A673 (cell line): ENCODE results near the gene PISD. TPM values are rescaled to one million over a fixed set of nuclear protein-coding genes. Genes with fewer than 3 reads are reported as not detected.

Experiments used
- BruUV-seq: library from RNA; stranded (reverse); fragments of 400-500 nt; replicated peaks from 2 replicates; lab custom pipeline; 2021; lab: Mats Ljungman, UMichigan
- CTCF ChIA-PET: fragments of 300-600 bp; sonication (Branson Sonifier 250); formaldehyde crosslinking; loops from one replicate; lab custom pipeline; 2022; ENCODE audit warnings: antibody characterized with exemption; lab: Charles Lee
- POLR2A ChIA-PET: fragments of 300-600 bp; sonication (Branson Sonifier 250); formaldehyde crosslinking; loops from one replicate; lab custom pipeline; 2022; ENCODE audit warnings: antibody characterized with exemption; ENCODE audit not compliant: low non-redundant PET; lab: Charles Lee
- DNase-seq: peaks from one replicate; pipeline ENCODE4 v3.0.0-alpha.2; 2015; ENCODE audit warnings: low spot score
- H3K27ac ChIP-seq: fragments of 200-600 bp; sonication (generic); 2 replicates; pipeline ENCODE4 v1.5.1; 2016; ENCODE audit warnings: mixed run types, low read depth, mild to moderate bottlenecking, mixed read lengths, antibody characterized with exemption, low read length; ENCODE audit not compliant: poor library complexity, severe bottlenecking
- H3K27me3 ChIP-seq: fragments of 200-600 bp; sonication (generic); replicated peaks from 2 replicates; pipeline ENCODE4 v1.6.1; 2017; ENCODE audit warnings: mixed run types, low read depth, mild to moderate bottlenecking, mixed read lengths, antibody characterized with exemption, low read length; ENCODE audit not compliant: insufficient read depth, poor library complexity
- H3K36me3 ChIP-seq: fragments of 200-600 bp; sonication (generic); 2 replicates; pipeline ENCODE4 v1.6.1; 2016; ENCODE audit warnings: mixed run types, mild to moderate bottlenecking, mixed read lengths, antibody characterized with exemption, low read length; ENCODE audit not compliant: insufficient read depth, poor library complexity, severe bottlenecking
- H3K4me1 ChIP-seq: fragments of 200-600 bp; sonication (generic); 2 replicates; pipeline ENCODE4 v1.6.1; 2017; ENCODE audit warnings: mixed run types, mild to moderate bottlenecking, mixed read lengths, antibody characterized with exemption, low read length; ENCODE audit not compliant: insufficient read depth, poor library complexity, severe bottlenecking
- H3K4me3 ChIP-seq: fragments of 200-600 bp; sonication (generic); 2 replicates; pipeline ENCODE4 v1.5.1; 2016; ENCODE audit warnings: low read depth, mixed run types, mild to moderate bottlenecking, mixed read lengths, low read length; ENCODE audit not compliant: poor library complexity, severe bottlenecking
- H3K9me3 ChIP-seq: fragments of 200-600 bp; sonication (generic); 2 replicates; pipeline ENCODE4 v1.6.1; 2016; ENCODE audit warnings: mixed run types, low read depth, mild to moderate bottlenecking, mixed read lengths, antibody characterized with exemption, low read length; ENCODE audit not compliant: poor library complexity, severe bottlenecking
- CTCF ChIP-seq: fragments of 300-800, 200-600 bp; sonication (generic); conservative IDR thresholded peaks from 2 replicates; pipeline ENCODE4 v1.5.1; 2017; ENCODE audit warnings: low read depth, mild to moderate bottlenecking, antibody characterized with exemption, low read length, moderate library complexity, mixed read lengths
- EZH2 ChIP-seq: fragments of 200-600 bp; sonication (generic); IDR thresholded peaks from 2 replicates; pipeline ENCODE4 v1.6.1; 2017; ENCODE audit warnings: borderline replicate concordance, low read depth, mild to moderate bottlenecking, mixed read lengths, antibody characterized with exemption, low read length; ENCODE audit not compliant: poor library complexity, severe bottlenecking
- intact Hi-C: fragments of 100-400 bp; cut with micrococcal nuclease; formaldehyde crosslinking; loops from one replicate; pipeline ENCODE4 v1.10.0; 2022; ENCODE audit not compliant: unreplicated experiment
- total RNA-seq: library from RNA; stranded (reverse); gene quantifications from 2 replicates; pipeline ENCODE4 v1.2.3, GENCODE V29; 2021

The PISD gene
- total RNA-seq, 1 experiment from 2014 or later: 39.0 TPM

GRCh38 chr22:31618057-31618456 is 44.0 kb downstream of the PISD start:
- no peak overlapping the region for H3K27ac ChIP-seq
- DNase-seq: no peak
- no peak overlapping the region for H3K4me3 ChIP-seq
- CTCF ChIA-PET: no interaction called here
- H3K9me3 ChIP-seq: no peaks in the 10 kb centered on the region
- H3K4me1 ChIP-seq: no peaks in the 10 kb centered on the region
- POLR2A ChIA-PET: no interaction called here
- H3K27me3 ChIP-seq: no peaks in the 10 kb centered on the region
- BruUV-seq: no TSS peak
- TF ChIP-seq EZH2 (no peak), CTCF (no peak)
- intact Hi-C loops: no loop called here
- H3K36me3 ChIP-seq: peaks cover 17% of the 10 kb centered on the region

GRCh38 chr22:31616315-31616980 is 45.6 kb downstream of the PISD start:
- peaks cover 19% of the 10 kb centered on the region for H3K36me3 ChIP-seq
- CTCF ChIA-PET: no interaction called here
- no peak for DNase-seq
- H3K4me1 ChIP-seq: no peaks in the 10 kb centered on the region
- H3K4me3 ChIP-seq: no peak overlapping the region
- intact Hi-C loops: no loop called here
- H3K27me3 ChIP-seq: no peaks in the 10 kb centered on the region
- H3K9me3 ChIP-seq: no peaks in the 10 kb centered on the region
- BruUV-seq: no TSS peak
- TF ChIP-seq EZH2: no peak
- no peak for TF ChIP-seq CTCF
- POLR2A ChIA-PET: interaction anchor here (0.5 kb wide), 1 partner anchor 60 kb away, joined by 5 read pairs; no protein-coding TSS in a partner anchor
- no peak overlapping the region for H3K27ac ChIP-seq

DNA sequence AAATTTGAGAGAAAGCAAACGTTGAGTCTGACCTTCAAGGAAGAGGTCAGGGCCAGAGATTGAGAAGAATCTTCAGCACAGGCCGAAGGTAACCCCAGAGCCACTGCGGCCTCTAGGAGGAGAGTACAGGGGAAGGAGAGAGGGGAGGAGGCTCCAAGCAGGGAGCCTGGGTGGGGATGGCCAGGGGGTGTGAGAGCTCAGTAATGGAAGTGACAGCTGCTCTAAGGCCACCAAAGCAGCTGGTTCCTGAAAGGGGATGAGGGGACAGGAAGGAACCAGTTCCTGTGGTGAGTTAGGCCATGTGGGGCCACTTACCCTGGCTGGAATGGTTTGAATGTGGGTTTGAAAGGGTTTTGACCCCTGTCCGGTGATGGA is 46.1 kb downstream of the PISD start:
- CTCF ChIA-PET: no interaction called here
- H3K4me1 ChIP-seq: no peaks in the 10 kb centered on the region
- peaks cover 19% of the 10 kb centered on the region for H3K36me3 ChIP-seq
- H3K27me3 ChIP-seq: no peaks in the 10 kb centered on the region
- DNase-seq: no peak
- H3K4me3 ChIP-seq: no peak overlapping the region
- H3K27ac ChIP-seq: peak overlapping the region; percentile 16
- TF ChIP-seq EZH2: no peak
- TF ChIP-seq CTCF: no peak
- no peaks in the 10 kb centered on the region for H3K9me3 ChIP-seq
- POLR2A ChIA-PET: interaction anchor here (0.5 kb wide), 1 partner anchor 60 kb away, joined by 5 read pairs; no protein-coding TSS in a partner anchor
- no TSS peak for BruUV-seq
- intact Hi-C loops: no loop called here
